SKM-1 (cell line): ENCODE measurements around the gene LRRFIP1.
A peak's percentile ranks its signal among the peaks of the same experiment; 100 is the strongest.
"Not testable (repeated sequence)": the region's sequence is repeated elsewhere in the genome, so short reads cannot be mapped to it uniquely, and the experiment has no call there.

Experiments
- DNase-seq: peaks from one replicate; lab custom pipeline; 2025; ENCODE audit not compliant: unreplicated experiment; lab: John Stamatoyannopoulos, UW

LRRFIP1 gene

GRCh38 chr2:237596520-237597195, 30.7 kb upstream of the LRRFIP1 start:
- no peak for DNase-seq

GRCh38 chr2:237597196-237598145, 29.9 kb upstream of the LRRFIP1 start:
- no peak for DNase-seq

GRCh38 chr2:237598468-237599208, 28.7 kb upstream of the LRRFIP1 start:
- DNase-seq: no peak

- no peak for DNase-seq
Measured at GRCh38 chr2:237599465-237600110, 27.8 kb upstream of the LRRFIP1 start.

- no peak for DNase-seq
Measured at GRCh38 chr2:237600205-237600846, 27.1 kb upstream of the LRRFIP1 start.

- no peak for DNase-seq
Measured at GRCh38 chr2:237601453-237602116, 25.8 kb upstream of the LRRFIP1 start.

- no peak for DNase-seq
Measured at GRCh38 chr2:237602409-237602808, 25.0 kb upstream of the LRRFIP1 start.

GRCh38 chr2:237603049-237603717, 24.2 kb upstream of the LRRFIP1 start:
- DNase-seq: no peak

- peak; percentile 40 for DNase-seq
Measured at GRCh38 chr2:237603718-237604362, 23.5 kb upstream of the LRRFIP1 start.

GRCh38 chr2:237604391-237604790, 23.0 kb upstream of the LRRFIP1 start:
- no peak for DNase-seq

GRCh38 chr2:237604960-237605359, 22.4 kb upstream of the LRRFIP1 start:
- no peak for DNase-seq

GRCh38 chr2:237606522-237606921, 20.9 kb upstream of the LRRFIP1 start:
- DNase-seq: not testable (repeated sequence)

- no peak for DNase-seq
Measured at GRCh38 chr2:237612527-237613357, 14.6 kb upstream of the LRRFIP1 start.

- DNase-seq: no peak
Measured at GRCh38 chr2:237613679-237614078, 13.7 kb upstream of the LRRFIP1 start.

- DNase-seq: peak; percentile 40
Measured at GRCh38 chr2:237614151-237614720, 13.2 kb upstream of the LRRFIP1 start.

GRCh38 chr2:237615631-237616249, 11.6 kb upstream of the LRRFIP1 start:
- DNase-seq: no peak

- DNase-seq: no peak
Measured at GRCh38 chr2:237616373-237616733, 11.0 kb upstream of the LRRFIP1 start.
